ENCODE data around the gene LNP1. TPM values are rescaled to one million over a fixed set of nuclear protein-coding genes. Genes with fewer than 3 reads are reported as not detected.

LNP1 gene
- total and polyA plus RNA-seq, 12 donors, result 0.71 to 6.5 (median 2.4) TPM

DNA sequence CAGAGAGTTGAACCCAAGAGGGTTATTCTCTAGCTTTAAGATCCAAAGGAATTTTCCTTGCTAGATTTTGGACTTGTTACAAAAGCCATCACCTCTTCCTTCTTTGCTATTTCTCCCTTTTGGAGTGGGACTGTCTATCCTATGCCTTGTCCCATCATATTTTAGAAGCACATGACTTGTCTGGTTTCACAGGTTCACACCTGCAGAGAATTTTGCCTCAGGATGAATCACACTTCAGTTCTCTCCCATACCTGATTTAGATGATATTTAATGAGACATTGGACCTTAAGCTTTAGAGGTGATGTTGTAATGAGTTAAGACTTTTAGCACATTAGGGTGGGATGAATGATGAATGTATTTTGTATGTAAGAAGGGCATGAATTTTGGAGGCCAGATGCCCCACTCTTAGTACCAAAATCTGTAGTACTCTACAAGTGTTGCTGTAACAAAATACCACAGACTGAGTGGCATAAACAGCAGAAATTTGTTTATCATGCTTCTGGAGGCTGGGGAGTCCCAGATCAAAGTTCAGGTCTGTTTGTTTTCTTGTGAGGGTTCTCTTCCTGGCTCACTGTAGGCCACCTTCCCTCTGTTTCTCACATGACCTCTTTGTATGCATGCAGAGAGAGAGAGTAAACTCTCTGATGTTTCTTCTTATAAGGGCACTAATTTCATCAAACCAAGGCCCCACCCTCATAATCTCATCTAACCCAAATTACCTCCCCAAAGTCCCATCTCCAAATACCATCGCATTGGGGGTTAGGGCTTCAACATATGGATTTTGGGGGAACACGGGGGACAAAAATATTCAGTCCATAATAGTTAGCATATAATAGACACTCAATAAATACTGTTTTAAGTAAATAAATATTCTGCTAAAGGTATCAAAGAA lies 10.0 kb downstream of the LNP1 start:
- no peak for DNase-seq
- H3K27ac ChIP-seq, result no peak overlapping the region
- peaks cover 0 to 5% (median 0%) of the 10 kb centered on the region in 3 donors for H3K9me3 ChIP-seq (replicated peaks in 1 of 3)
- no peak overlapping the region for H3K4me3 ChIP-seq
- TF ChIP-seq POLR2A (IDR thresholded peaks at IDR 0.05), result no peak
- TF ChIP-seq, protein P1, sequence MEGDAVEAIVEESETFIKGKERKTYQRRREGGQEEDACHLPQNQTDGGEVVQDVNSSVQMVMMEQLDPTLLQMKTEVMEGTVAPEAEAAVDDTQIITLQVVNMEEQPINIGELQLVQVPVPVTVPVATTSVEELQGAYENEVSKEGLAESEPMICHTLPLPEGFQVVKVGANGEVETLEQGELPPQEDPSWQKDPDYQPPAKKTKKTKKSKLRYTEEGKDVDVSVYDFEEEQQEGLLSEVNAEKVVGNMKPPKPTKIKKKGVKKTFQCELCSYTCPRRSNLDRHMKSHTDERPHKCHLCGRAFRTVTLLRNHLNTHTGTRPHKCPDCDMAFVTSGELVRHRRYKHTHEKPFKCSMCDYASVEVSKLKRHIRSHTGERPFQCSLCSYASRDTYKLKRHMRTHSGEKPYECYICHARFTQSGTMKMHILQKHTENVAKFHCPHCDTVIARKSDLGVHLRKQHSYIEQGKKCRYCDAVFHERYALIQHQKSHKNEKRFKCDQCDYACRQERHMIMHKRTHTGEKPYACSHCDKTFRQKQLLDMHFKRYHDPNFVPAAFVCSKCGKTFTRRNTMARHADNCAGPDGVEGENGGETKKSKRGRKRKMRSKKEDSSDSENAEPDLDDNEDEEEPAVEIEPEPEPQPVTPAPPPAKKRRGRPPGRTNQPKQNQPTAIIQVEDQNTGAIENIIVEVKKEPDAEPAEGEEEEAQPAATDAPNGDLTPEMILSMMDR (IDR thresholded peaks at IDR 0.05), result no peak
- 94 to 98% (median 97%) methylated on average over 2 of the region's 2 CpGs for WGBS, 4 donors
- H3K27me3 ChIP-seq, result no peaks in the 10 kb centered on the region
- intact Hi-C loops (cut with DNase I), result no loop called here
- no peaks in the 10 kb centered on the region for H3K4me1 ChIP-seq (replicated peaks in 1 of 2)
- H3K36me3 ChIP-seq (replicated peaks in 1 of 2), result no peaks in the 10 kb centered on the region

DNA sequence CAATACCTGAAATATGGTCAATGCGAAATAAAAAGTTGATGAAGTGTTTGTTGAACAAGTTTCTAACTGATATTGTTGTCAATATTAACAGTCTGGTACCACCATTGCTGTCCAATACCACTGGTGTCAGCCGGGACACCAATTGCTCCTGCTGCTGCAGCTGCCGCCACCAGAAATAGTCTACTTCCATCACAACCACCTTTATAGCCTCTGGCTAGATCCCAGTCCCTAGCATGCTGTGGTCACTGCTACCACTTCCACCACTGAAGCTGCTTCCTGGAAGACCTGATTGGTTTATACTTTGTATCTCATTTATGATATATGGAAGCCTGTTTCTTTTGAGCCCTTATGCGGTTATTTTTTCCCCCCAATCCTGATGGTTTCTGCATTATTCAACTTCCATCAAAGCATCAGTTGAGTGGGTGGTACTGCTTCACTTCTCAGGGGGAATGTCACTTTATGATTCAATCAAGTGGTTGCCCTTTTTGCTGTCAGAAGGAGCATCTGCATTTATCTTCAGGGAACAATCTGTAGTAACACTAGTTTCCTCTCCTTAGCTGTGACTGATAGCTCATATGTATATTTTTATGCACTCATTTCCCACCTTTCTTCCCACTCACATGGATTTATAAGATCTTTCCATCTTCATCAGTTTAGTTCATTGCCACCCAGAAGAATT lies 11.7 kb downstream of the LNP1 start:
- DNase-seq, result no peak
- no peaks in the 10 kb centered on the region for H3K9me3 ChIP-seq (replicated peaks in 1 of 3)
- no peaks in the 10 kb centered on the region for H3K27me3 ChIP-seq

DNA sequence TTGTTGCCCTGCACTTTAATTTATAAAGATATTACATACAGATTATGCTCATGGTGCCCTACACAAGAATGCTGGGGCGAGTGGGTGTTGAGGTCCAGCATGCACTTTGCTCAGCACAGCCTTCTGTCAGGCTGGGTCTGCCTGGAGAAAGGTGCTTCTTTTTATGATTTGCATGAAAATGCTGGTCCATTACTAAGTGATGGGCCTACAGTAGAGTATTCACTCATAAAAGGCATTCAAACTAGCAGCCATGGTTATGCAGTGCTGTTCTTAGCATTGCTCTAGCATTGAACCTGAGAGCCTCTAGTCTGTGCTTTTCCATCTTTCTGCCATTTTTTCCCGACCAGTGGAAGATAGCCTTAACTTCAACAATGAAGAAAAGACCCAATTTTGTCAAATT lies 12.3 kb downstream of the LNP1 start:
- Histone ChIP-seq H3K27me3 (no peaks in the 10 kb centered on the region), H3K9me3 (replicated peaks in 1 of 3) (no peaks in the 10 kb centered on the region), H3K4me1 (replicated peaks in 1 of 2) (no peaks in the 10 kb centered on the region), H3K36me3 (replicated peaks in 1 of 2) (no peaks in the 10 kb centered on the region), H3K4me3 (no peak overlapping the region), H3K27ac (no peak overlapping the region)
- intact Hi-C loops (cut with DNase I), result no loop called here
- 88 to 96% (median 92%) methylated on average over 2 of the region's 2 CpGs for WGBS, 4 donors
- no peak for TF ChIP-seq POLR2A (IDR thresholded peaks at IDR 0.05)
- TF ChIP-seq, protein P1 (IDR thresholded peaks at IDR 0.05), result no peak
- no peak for DNase-seq

More for the DNA sequence above, 11.7 kb downstream of the LNP1 start:
- intact Hi-C loops (cut with DNase I), result no loop called here
- H3K4me3 ChIP-seq, result no peak overlapping the region
- TF ChIP-seq, protein P1 (IDR thresholded peaks at IDR 0.05), result no peak
- no peak for TF ChIP-seq POLR2A (IDR thresholded peaks at IDR 0.05)
- no peaks in the 10 kb centered on the region for H3K4me1 ChIP-seq (replicated peaks in 1 of 2)
- 96 to 100% (median 98%) methylated on average over 4 of the region's 4 CpGs for WGBS, 4 donors
- no peaks in the 10 kb centered on the region for H3K36me3 ChIP-seq (replicated peaks in 1 of 2)
- H3K27ac ChIP-seq, result no peak overlapping the region

DNA sequence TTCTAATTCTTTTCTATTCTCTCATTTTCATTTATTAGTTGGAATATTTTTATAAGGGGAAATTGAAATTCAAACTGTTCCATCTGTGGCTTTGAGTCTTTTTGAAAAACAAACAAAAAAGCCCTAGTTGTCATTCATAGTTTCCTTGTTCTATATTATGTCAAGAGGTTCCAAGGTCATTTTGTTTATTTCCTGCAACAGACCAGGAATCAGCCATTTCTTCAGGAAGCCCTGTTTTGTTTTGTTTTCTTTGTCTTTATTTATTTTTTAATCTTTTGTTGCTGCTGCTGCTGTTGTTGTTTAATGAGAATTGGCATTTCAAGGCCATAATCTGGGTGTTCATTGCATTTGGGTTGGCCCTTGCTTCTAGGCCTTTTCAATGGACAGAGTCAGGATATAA lies 14.8 kb downstream of the LNP1 start:
- no peak for TF ChIP-seq POLR2A (IDR thresholded peaks at IDR 0.05)
- TF ChIP-seq, protein P1 (IDR thresholded peaks at IDR 0.05), result no peak
- no peak for DNase-seq
- Histone ChIP-seq H3K27me3 (no peaks in the 10 kb centered on the region), H3K4me3 (no peak overlapping the region), H3K4me1 (replicated peaks in 1 of 2) (no peaks in the 10 kb centered on the region), H3K36me3 (replicated peaks in 1 of 2) (no peaks in the 10 kb centered on the region), H3K27ac (no peak overlapping the region), H3K9me3 (replicated peaks in 1 of 3) (no peaks in the 10 kb centered on the region)
- intact Hi-C loops (cut with DNase I), result no loop called here
